Adrenal gland (tissue), 5 donors: ENCODE measurements around the gene NOL4L.

Experiments
- POLR2A ChIP-seq, 2 donors: fragments of 450-650 bp; IDR thresholded peaks; one replicate each; pipeline ENCODE4 v1.6.1; 2017; ENCODE audit warnings: antibody characterized with exemption in 2 of 2, mild to moderate bottlenecking in 2 of 2, moderate library complexity in 1 of 2
- TF ChIP-seq, protein P1 (sequence below), 6 experiments: fragments of 450-650 bp in 4 of 6; fragments of 200-600 bp in 2 of 6; sonication (generic) in 1 of 6; IDR thresholded peaks; 1 replicate in 5 of 6; 2 replicates in 1 of 6; pipeline versions ENCODE4 v1.5.1 to v1.8.0; 2016 to 2021; ENCODE audit warnings: antibody characterized with exemption in 6 of 6, mild to moderate bottlenecking in 2 of 6, moderate library complexity in 1 of 6
- donor health status: DM: no; HTN: no; CAD: no.

DNA sequence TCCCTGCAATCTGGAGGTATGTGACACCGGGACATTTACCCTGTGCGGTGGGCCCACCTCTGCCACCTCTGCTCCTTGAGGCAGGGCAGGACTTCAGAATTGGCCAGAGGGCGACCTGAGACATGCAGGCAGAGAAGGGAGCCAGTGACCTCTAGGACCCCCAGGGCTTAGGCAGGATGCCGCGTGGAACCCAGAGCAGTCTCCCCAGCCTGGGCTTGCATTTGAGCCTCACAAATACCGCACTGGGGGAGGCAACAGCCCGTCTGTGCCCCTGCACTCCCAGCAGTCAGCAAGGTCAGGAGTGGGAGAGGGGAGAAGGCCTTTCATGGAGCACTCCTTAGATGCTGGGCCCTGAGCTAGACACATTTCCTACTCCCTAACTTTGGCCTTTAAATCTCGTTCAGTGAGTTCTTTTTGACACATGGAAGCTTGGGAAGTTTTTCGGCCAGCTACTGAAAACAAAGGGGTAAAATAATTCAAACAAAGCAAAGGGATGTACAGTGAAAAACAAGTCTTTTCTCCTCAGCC is 46.9 kb upstream of the NOL4L start:
- TF ChIP-seq, protein P1, sequence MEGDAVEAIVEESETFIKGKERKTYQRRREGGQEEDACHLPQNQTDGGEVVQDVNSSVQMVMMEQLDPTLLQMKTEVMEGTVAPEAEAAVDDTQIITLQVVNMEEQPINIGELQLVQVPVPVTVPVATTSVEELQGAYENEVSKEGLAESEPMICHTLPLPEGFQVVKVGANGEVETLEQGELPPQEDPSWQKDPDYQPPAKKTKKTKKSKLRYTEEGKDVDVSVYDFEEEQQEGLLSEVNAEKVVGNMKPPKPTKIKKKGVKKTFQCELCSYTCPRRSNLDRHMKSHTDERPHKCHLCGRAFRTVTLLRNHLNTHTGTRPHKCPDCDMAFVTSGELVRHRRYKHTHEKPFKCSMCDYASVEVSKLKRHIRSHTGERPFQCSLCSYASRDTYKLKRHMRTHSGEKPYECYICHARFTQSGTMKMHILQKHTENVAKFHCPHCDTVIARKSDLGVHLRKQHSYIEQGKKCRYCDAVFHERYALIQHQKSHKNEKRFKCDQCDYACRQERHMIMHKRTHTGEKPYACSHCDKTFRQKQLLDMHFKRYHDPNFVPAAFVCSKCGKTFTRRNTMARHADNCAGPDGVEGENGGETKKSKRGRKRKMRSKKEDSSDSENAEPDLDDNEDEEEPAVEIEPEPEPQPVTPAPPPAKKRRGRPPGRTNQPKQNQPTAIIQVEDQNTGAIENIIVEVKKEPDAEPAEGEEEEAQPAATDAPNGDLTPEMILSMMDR (IDR thresholded peaks at IDR 0.05), result no peak
- TF ChIP-seq POLR2A (IDR thresholded peaks at IDR 0.05), result no peak
